H9 (cell line): Measurements from ENCODE around the gene DAB2IP. TPM values are rescaled to one million over a fixed set of nuclear protein-coding genes. Genes with fewer than 3 reads are reported as not detected.

Experiments
- DNase-seq: peaks from one replicate; pipeline ENCODE4 v3.0.0-alpha.2; 2017
- H2AFZ ChIP-seq: one replicate; pipeline ENCODE4 v1.6.1; 2013; ENCODE audit warnings: mild to moderate bottlenecking, low read length, control low read depth, moderate library complexity
- H2AK5ac ChIP-seq: 2 replicates; pipeline ENCODE4 v1.6.1; 2013; ENCODE audit warnings: low read length, control low read depth, mixed read lengths; ENCODE audit not compliant: insufficient read length
- H2BK120ac ChIP-seq: one replicate; pipeline ENCODE4 v1.6.1; 2013; ENCODE audit warnings: low read depth, mild to moderate bottlenecking, low read length, control low read depth, inconsistent platforms; ENCODE audit not compliant: poor library complexity, severe bottlenecking
- H2BK12ac ChIP-seq: 2 replicates; pipeline ENCODE4 v1.6.1; 2013; ENCODE audit warnings: low read length, control low read depth, mixed read lengths, low read depth; ENCODE audit not compliant: insufficient read length
- H2BK15ac ChIP-seq: 2 replicates; pipeline ENCODE4 v1.6.1; 2013; ENCODE audit warnings: low read depth, low read length, control low read depth
- H2BK20ac ChIP-seq: one replicate; pipeline ENCODE4 v1.6.1; 2013; ENCODE audit warnings: low read depth, mild to moderate bottlenecking, low read length, control low read depth, inconsistent platforms; ENCODE audit not compliant: poor library complexity, severe bottlenecking
- H2BK5ac ChIP-seq: 2 replicates; pipeline ENCODE4 v1.6.1; 2013; ENCODE audit warnings: low read length, control low read depth, mixed read lengths; ENCODE audit not compliant: insufficient read length
- H3K14ac ChIP-seq: 2 replicates; pipeline ENCODE4 v1.6.1; 2013; ENCODE audit warnings: low read length, control low read depth; ENCODE audit not compliant: insufficient read depth
- H3K18ac ChIP-seq: 2 replicates; pipeline ENCODE4 v1.6.1; 2013; ENCODE audit warnings: low read depth, mild to moderate bottlenecking, mixed read lengths, low read length, control low read depth; ENCODE audit not compliant: insufficient read length
- H3K23ac ChIP-seq: 2 replicates; pipeline ENCODE4 v1.6.1; 2013; ENCODE audit warnings: low read length, control low read depth, mixed read lengths, low read depth; ENCODE audit not compliant: insufficient read length
- H3K23me2 ChIP-seq: 2 replicates; pipeline ENCODE4 v1.6.1; 2013; ENCODE audit warnings: low read depth, mild to moderate bottlenecking, mixed read lengths, low read length, control low read depth; ENCODE audit not compliant: insufficient read length, poor library complexity, severe bottlenecking
- H3K27ac ChIP-seq: 2 replicates; pipeline ENCODE4 v1.5.1; 2013; ENCODE audit warnings: low read length, control low read depth, mixed read lengths, low read depth; ENCODE audit not compliant: insufficient read length
- H3K27me3 ChIP-seq: 2 replicates; pipeline ENCODE4 v1.6.1; 2013; ENCODE audit warnings: low read length, control low read depth, inconsistent platforms; ENCODE audit not compliant: insufficient read depth
- H3K4ac ChIP-seq: 2 replicates; pipeline ENCODE4 v1.6.1; 2013; ENCODE audit warnings: low read depth, mild to moderate bottlenecking, control low read depth, inconsistent platforms, low read length, moderate library complexity
- H3K4me1 ChIP-seq: 2 replicates; pipeline ENCODE4 v1.6.1; 2013; ENCODE audit warnings: low read length, control low read depth, inconsistent platforms; ENCODE audit not compliant: insufficient read depth
- H3K4me2 ChIP-seq: 2 replicates; pipeline ENCODE4 v1.6.1; 2013; ENCODE audit warnings: low read length, control low read depth, mixed read lengths; ENCODE audit not compliant: insufficient read length, insufficient read depth
- H3K56ac ChIP-seq: 2 replicates; pipeline ENCODE4 v1.6.1; 2013; ENCODE audit warnings: low read depth, mild to moderate bottlenecking, mixed read lengths, low read length, control low read depth; ENCODE audit not compliant: insufficient read length
- H3K79me1 ChIP-seq: 2 replicates; pipeline ENCODE4 v1.6.1; 2013; ENCODE audit warnings: low read depth, mild to moderate bottlenecking, moderate library complexity, low read length, control low read depth, inconsistent platforms; ENCODE audit not compliant: insufficient read depth, poor library complexity, severe bottlenecking
- H3K79me2 ChIP-seq: 2 replicates; pipeline ENCODE4 v1.6.1; 2013; ENCODE audit warnings: low read length, control low read depth, inconsistent platforms; ENCODE audit not compliant: insufficient read depth
- H3K9ac ChIP-seq: 2 replicates; pipeline ENCODE4 v1.6.1; 2013; ENCODE audit warnings: low read length, control low read depth, mixed read lengths; ENCODE audit not compliant: insufficient read length; ENCODE audit errors: extremely low read depth
- H3K9me3 ChIP-seq: one replicate; pipeline ENCODE4 v1.6.1; 2013; ENCODE audit warnings: low read depth, low read length, inconsistent platforms; ENCODE audit not compliant: control insufficient read depth
- H3T11ph ChIP-seq: one replicate; pipeline ENCODE4 v1.6.1; 2013; ENCODE audit warnings: mild to moderate bottlenecking, low read length, control low read depth, inconsistent platforms
- H4K20me1 ChIP-seq: one replicate; pipeline ENCODE4 v1.6.1; 2013; ENCODE audit not compliant: control insufficient read depth, insufficient read length, insufficient read depth
- H4K5ac ChIP-seq: 2 replicates; pipeline ENCODE4 v1.6.1; 2013; ENCODE audit warnings: low read depth, mild to moderate bottlenecking, mixed read lengths, low read length, control low read depth; ENCODE audit not compliant: insufficient read length
- H4K8ac ChIP-seq: replicated peaks from 2 replicates; pipeline ENCODE4 v1.6.1; 2013; ENCODE audit warnings: low read length, control low read depth, mixed read lengths, low read depth; ENCODE audit not compliant: insufficient read length
- H4K91ac ChIP-seq: 2 replicates; pipeline ENCODE4 v1.6.1; 2013; ENCODE audit warnings: low read depth, mild to moderate bottlenecking, moderate library complexity, mixed read lengths, low read length, control low read depth; ENCODE audit not compliant: insufficient read length
- H3K27ac Mint-ChIP-seq, 3 experiments: 2 replicates in 2 of 3; 3 replicates in 1 of 3; pipeline ENCODE4 v1.8.0; 2020 to 2021; ENCODE audit warnings: mixed read lengths in 3 of 3, mild to moderate bottlenecking in 1 of 3, moderate library complexity in 1 of 3
- H3K27me3 Mint-ChIP-seq: 2 replicates; pipeline ENCODE4 v1.8.0; 2021; ENCODE audit warnings: low read depth, mild to moderate bottlenecking, moderate library complexity, mixed read lengths
- H3K36me3 Mint-ChIP-seq, 3 experiments: 2 replicates in 2 of 3; 3 replicates in 1 of 3; pipeline ENCODE4 v1.8.0; 2020 to 2021; ENCODE audit warnings: low read depth in 3 of 3, mixed read lengths in 3 of 3; ENCODE audit not compliant: insufficient read depth in 1 of 3
- H3K4me1 Mint-ChIP-seq, 2 experiments: 2 replicates each; pipeline ENCODE4 v1.8.0; 2020; ENCODE audit warnings: mixed read lengths in 2 of 2
- H3K4me3 Mint-ChIP-seq, 2 experiments: 2 replicates in 1 of 2; 3 replicates in 1 of 2; pipeline ENCODE4 v1.8.0; 2020 to 2021; ENCODE audit warnings: mild to moderate bottlenecking in 2 of 2, mixed read lengths in 2 of 2, moderate library complexity in 1 of 2
- H3K9me3 Mint-ChIP-seq, 2 experiments: 2 replicates in 1 of 2; 3 replicates in 1 of 2; pipeline ENCODE4 v1.8.0; 2020; ENCODE audit warnings: mild to moderate bottlenecking in 2 of 2, mixed read lengths in 2 of 2, moderate library complexity in 1 of 2
- WGBS: extraction: QIAGEN DNeasy Blood & Tissue Kit; methylation state at CpG from one replicate; pipeline ENCODE4 v1.1.7; 2013; ENCODE audit warnings: missing lambda C conversion rate, low lambda C conversion rate, mixed read lengths; ENCODE audit not compliant: insufficient read length; ENCODE audit errors: extremely low coverage; 5-methylcytosine and 5-hydroxymethylcytosine counted together
- total RNA-seq: library from RNA; stranded (reverse); gene quantifications from 2 replicates; pipeline ENCODE4 v1.2.1, GENCODE V29; 2021
- TF ChIP-seq, protein P1 (sequence below): fragments of 200-600 bp; sonication (generic); conservative IDR thresholded peaks from 3 replicates; pipeline ENCODE4 v1.8.0; 2021; ENCODE audit warnings: antibody characterized with exemption, mild to moderate bottlenecking

The DAB2IP gene
- total RNA-seq, 1 experiment from 2014 or later: 22.6 TPM

DNA sequence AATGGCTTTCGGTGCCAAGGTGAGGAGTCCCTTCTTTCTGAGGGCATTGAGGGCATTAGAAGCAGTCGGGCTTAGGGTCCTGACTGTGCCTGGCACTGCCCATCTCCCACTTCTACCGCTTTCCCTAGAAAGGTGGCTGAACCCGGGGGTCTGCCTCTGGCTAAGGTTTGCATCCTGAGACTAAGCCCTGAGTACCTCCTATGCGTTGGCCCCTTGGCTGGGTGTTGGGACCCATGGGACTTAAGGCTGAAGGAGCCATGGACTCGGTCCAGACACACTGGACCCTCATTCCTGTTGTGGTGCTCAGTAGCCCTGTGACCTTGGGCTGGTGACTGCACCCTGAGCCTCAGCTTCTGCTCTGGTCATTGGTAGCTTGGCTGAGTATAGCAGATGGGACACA is 23.9 kb downstream of the DAB2IP start:
- Histone ChIP-seq H3K56ac (no peak overlapping the region), H2BK15ac (no peak overlapping the region), H2AFZ (no peak overlapping the region)

More for the DNA sequence above, 23.9 kb downstream of the DAB2IP start:
- 0 out of 2 replicates have a peak overlapping the region, but pooled peaks have one; percentile 14 for H3K14ac ChIP-seq
- H4K5ac ChIP-seq: no peak overlapping the region
- Mint-ChIP-seq H3K36me3 (peaks cover 6 to 18% (median 8%) of the 10 kb centered on the region in 3 experiments), H3K4me1 (peaks cover 28% of the 10 kb centered on the region in 2 experiments), H3K27me3 (peaks cover 4% of the 10 kb centered on the region), H3K4me3 (no peak overlapping the region), H3K27ac (peak overlapping the region in 1 of 3 experiments; percentile 82; a peak in 1 of 7 replicates), H3K9me3 (no peaks in the 10 kb centered on the region)
- H3K9me3 ChIP-seq: no peaks in the 10 kb centered on the region
- no peak overlapping the region for H3K4me2 ChIP-seq
- H3K27ac ChIP-seq: no peak overlapping the region
- no CpG with 5 or more reads among the region's 6 CpGs for WGBS
- no peak overlapping the region for H3T11ph ChIP-seq
- no peak overlapping the region for H4K8ac ChIP-seq
- no peaks in the 10 kb centered on the region for H4K20me1 ChIP-seq
- peaks cover 8% of the 10 kb centered on the region; the same call in 1 of the 2 replicates for H3K4me1 ChIP-seq
- no peak overlapping the region for H2AK5ac ChIP-seq
- no peak overlapping the region for H3K4ac ChIP-seq
- no peak overlapping the region for H4K91ac ChIP-seq
- H2BK120ac ChIP-seq: no peak overlapping the region
- H3K18ac ChIP-seq: no peak overlapping the region
- no peak overlapping the region for H3K9ac ChIP-seq
- H2BK20ac ChIP-seq: no peak overlapping the region
- H3K79me2 ChIP-seq: no peaks in the 10 kb centered on the region
- no peaks in the 10 kb centered on the region for H3K23me2 ChIP-seq
- H3K27me3 ChIP-seq: no peaks in the 10 kb centered on the region
- peaks cover 3% of the 10 kb centered on the region for H3K79me1 ChIP-seq
- TF ChIP-seq, protein P1, sequence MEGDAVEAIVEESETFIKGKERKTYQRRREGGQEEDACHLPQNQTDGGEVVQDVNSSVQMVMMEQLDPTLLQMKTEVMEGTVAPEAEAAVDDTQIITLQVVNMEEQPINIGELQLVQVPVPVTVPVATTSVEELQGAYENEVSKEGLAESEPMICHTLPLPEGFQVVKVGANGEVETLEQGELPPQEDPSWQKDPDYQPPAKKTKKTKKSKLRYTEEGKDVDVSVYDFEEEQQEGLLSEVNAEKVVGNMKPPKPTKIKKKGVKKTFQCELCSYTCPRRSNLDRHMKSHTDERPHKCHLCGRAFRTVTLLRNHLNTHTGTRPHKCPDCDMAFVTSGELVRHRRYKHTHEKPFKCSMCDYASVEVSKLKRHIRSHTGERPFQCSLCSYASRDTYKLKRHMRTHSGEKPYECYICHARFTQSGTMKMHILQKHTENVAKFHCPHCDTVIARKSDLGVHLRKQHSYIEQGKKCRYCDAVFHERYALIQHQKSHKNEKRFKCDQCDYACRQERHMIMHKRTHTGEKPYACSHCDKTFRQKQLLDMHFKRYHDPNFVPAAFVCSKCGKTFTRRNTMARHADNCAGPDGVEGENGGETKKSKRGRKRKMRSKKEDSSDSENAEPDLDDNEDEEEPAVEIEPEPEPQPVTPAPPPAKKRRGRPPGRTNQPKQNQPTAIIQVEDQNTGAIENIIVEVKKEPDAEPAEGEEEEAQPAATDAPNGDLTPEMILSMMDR: no peak
- H2BK5ac ChIP-seq: no peak overlapping the region
- no peak for DNase-seq
- H2BK12ac ChIP-seq: no peak overlapping the region
- no peak overlapping the region for H3K23ac ChIP-seq
